IMR-90 (cell line): ENCODE results near the gene ROBO1. TPM values are rescaled to one million over a fixed set of nuclear protein-coding genes. Genes with fewer than 3 reads are reported as not detected.

Experiments used
- ATAC-seq: fragments of 200-7000 bp; cut with Tn5 transposase; 2 replicates; pipeline ENCODE4 v1.9.1; 2020; ENCODE audit warnings: low read depth, mild to moderate bottlenecking, moderate library complexity
- BruUV-seq: library from RNA; stranded (reverse); fragments of 400-500 nt; replicated peaks from 2 replicates; lab custom pipeline; 2021; lab: Mats Ljungman, UMichigan
- CTCF ChIA-PET: fragments of 300-600 bp; formaldehyde crosslinking; extraction: SDS; loops from one replicate; lab custom pipeline; 2021; ENCODE audit warnings: antibody characterized with exemption; lab: Yijun Ruan, JAX
- POLR2A ChIA-PET: fragments of 300-600 bp; sonication (Branson Sonifier 250); formaldehyde crosslinking; loops from one replicate; lab custom pipeline; 2022; ENCODE audit warnings: antibody characterized with exemption; ENCODE audit not compliant: unreplicated experiment; lab: Charles Lee
- DNase-seq: peaks from one replicate; pipeline ENCODE4 v3.0.0; 2013
- H2AFZ ChIP-seq: replicated peaks from 2 replicates; pipeline ENCODE3; 2013; ENCODE audit warnings: low read length, mild to moderate bottlenecking; ENCODE audit not compliant: poor library complexity
- H2AK5ac ChIP-seq: 2 replicates; pipeline ENCODE4 v1.6.1; 2013; ENCODE audit warnings: low read depth, low read length, inconsistent platforms
- H2AK9ac ChIP-seq: replicated peaks from 2 replicates; pipeline ENCODE3; 2013; ENCODE audit warnings: mild to moderate bottlenecking, low read depth, low read length, moderate library complexity; ENCODE audit not compliant: poor library complexity
- H2BK120ac ChIP-seq: 2 replicates; pipeline ENCODE4 v1.6.1; 2013; ENCODE audit warnings: low read depth, low read length, inconsistent platforms
- H2BK15ac ChIP-seq: 3 replicates; pipeline ENCODE4 v1.6.1; 2013; ENCODE audit warnings: low read depth, low read length, inconsistent platforms
- H2BK20ac ChIP-seq: 2 replicates; pipeline ENCODE4 v1.6.1; 2013; ENCODE audit warnings: low read depth, mild to moderate bottlenecking, inconsistent platforms, low read length, moderate library complexity
- H2BK5ac ChIP-seq: 2 replicates; pipeline ENCODE4 v1.6.1; 2013; ENCODE audit warnings: mild to moderate bottlenecking, low read depth, low read length, inconsistent platforms; ENCODE audit not compliant: poor library complexity, severe bottlenecking
- H3K14ac ChIP-seq: replicated peaks from 2 replicates; pipeline ENCODE4 v1.6.1; 2013; ENCODE audit warnings: low read depth, low read length, inconsistent platforms
- H3K18ac ChIP-seq: 2 replicates; pipeline ENCODE4 v1.6.1; 2013; ENCODE audit warnings: low read depth, low read length, control low read depth
- H3K23ac ChIP-seq: 2 replicates; pipeline ENCODE4 v1.6.1; 2013; ENCODE audit warnings: low read depth, low read length, inconsistent platforms
- H3K27ac ChIP-seq: 2 replicates; pipeline ENCODE4 v1.5.1; 2013; ENCODE audit warnings: mild to moderate bottlenecking, control low read depth, low read length; ENCODE audit not compliant: insufficient read depth
- H3K27me3 ChIP-seq: 2 replicates; pipeline ENCODE4 v1.6.1; 2013; ENCODE audit warnings: low read length; ENCODE audit not compliant: control insufficient read depth, insufficient read depth
- H3K36me3 ChIP-seq: 2 replicates; pipeline ENCODE4 v1.6.1; 2013; ENCODE audit warnings: low read length, mixed read lengths; ENCODE audit not compliant: control insufficient read depth, insufficient read depth
- H3K4ac ChIP-seq: 2 replicates; pipeline ENCODE4 v1.6.1; 2013; ENCODE audit warnings: low read depth, low read length, inconsistent platforms
- H3K4me1 ChIP-seq: 2 replicates; pipeline ENCODE4 v1.6.1; 2013; ENCODE audit warnings: low read length, mixed read lengths; ENCODE audit not compliant: control insufficient read depth, insufficient read depth
- H3K4me2 ChIP-seq: 2 replicates; pipeline ENCODE4 v1.6.1; 2013; ENCODE audit warnings: low read depth, mild to moderate bottlenecking, control low read depth, low read length, moderate library complexity
- H3K4me3 ChIP-seq: 2 replicates; pipeline ENCODE4 v1.5.1; 2013; ENCODE audit warnings: low read depth, mild to moderate bottlenecking, control low read depth, low read length, moderate library complexity; ENCODE audit not compliant: insufficient read depth
- H3K56ac ChIP-seq: 2 replicates; pipeline ENCODE4 v1.6.1; 2013; ENCODE audit warnings: low read length, inconsistent platforms; ENCODE audit not compliant: insufficient read depth; ENCODE audit errors: extremely low read depth
- H3K79me1 ChIP-seq, 2 experiments: 2 replicates each; pipeline ENCODE4 v1.6.1; 2013; ENCODE audit warnings: low read length in 2 of 2, inconsistent platforms in 1 of 2, low read depth in 1 of 2
- H3K9ac ChIP-seq: 2 replicates; pipeline ENCODE4 v1.6.1; 2013; ENCODE audit warnings: low read depth, low read length, control low read depth
- H3K9me1 ChIP-seq: 2 replicates; pipeline ENCODE4 v1.6.1; 2013; ENCODE audit warnings: low read length, inconsistent platforms; ENCODE audit not compliant: insufficient read depth
- H3K9me3 ChIP-seq: 2 replicates; pipeline ENCODE4 v1.6.1; 2013; ENCODE audit warnings: low read length; ENCODE audit not compliant: control insufficient read depth, insufficient read depth
- H4K20me1 ChIP-seq: 2 replicates; pipeline ENCODE4 v1.6.1; 2013; ENCODE audit warnings: low read length, inconsistent platforms; ENCODE audit not compliant: insufficient read depth
- H4K5ac ChIP-seq: 2 replicates; pipeline ENCODE4 v1.6.1; 2013; ENCODE audit warnings: mild to moderate bottlenecking, low read depth, low read length, control low read depth
- H4K8ac ChIP-seq, 2 experiments: 2 replicates each; pipeline ENCODE4 v1.6.1; 2013; ENCODE audit warnings: low read depth in 2 of 2, low read length in 2 of 2, control low read depth in 1 of 2, inconsistent platforms in 1 of 2
- H4K91ac ChIP-seq: 2 replicates; pipeline ENCODE4 v1.6.1; 2013; ENCODE audit warnings: low read depth, low read length, inconsistent platforms; ENCODE audit not compliant: insufficient read depth
- CHD1 ChIP-seq: IDR thresholded peaks from 2 replicates; pipeline ENCODE4 v1.6.1; 2012; ENCODE audit warnings: low read depth, low read length, improper control_type of control experiment
- CTCF ChIP-seq: conservative IDR thresholded peaks from 2 replicates; pipeline ENCODE4 v1.5.1; 2012; ENCODE audit warnings: mild to moderate bottlenecking, low read depth, low read length, improper control_type of control experiment
- FOS ChIP-seq: fragments of 150-350 bp; IDR thresholded peaks from 2 replicates; pipeline ENCODE4 v1.6.1; 2016; ENCODE audit warnings: low read depth, low read length
- WGBS, 2 experiments: methylation state at CpG; one replicate each; pipeline versions ENCODE4 v1.1.5 to v1.1.7; 2013; ENCODE audit warnings: missing lambda C conversion rate in 2 of 2; ENCODE audit not compliant: insufficient read length in 1 of 2; ENCODE audit errors: extremely low coverage in 2 of 2; 5-methylcytosine and 5-hydroxymethylcytosine counted together
- dilution Hi-C: fragments of 300-500 bp; cut with HindIII; formaldehyde crosslinking; loops from one replicate; pipeline ENCODE4 v1.14.3; 2018; ENCODE audit warnings: low sequenced_read_pairs; ENCODE audit not compliant: unreplicated experiment
- in situ Hi-C: fragments of 300-500 bp; cut with MboI; formaldehyde crosslinking; loops from 3 replicates; pipeline ENCODE4 v1.14.3; 2019; ENCODE audit warnings: low sequenced_read_pairs, inconsistent platforms, mixed read lengths
- intact Hi-C: fragments of 100-400 bp; cut with micrococcal nuclease; formaldehyde crosslinking; loops from 2 replicates; pipeline ENCODE4 v1.10.0; 2022
- polyA plus RNA-seq, 3 experiments: library from polyadenylated mRNA; depleted of rRNA; stranded (reverse); fragments of >200 nt; gene quantifications; 2 replicates each; pipeline ENCODE4 v1.2.3, GENCODE V29; 2012; ENCODE audit warnings: low replicate concordance in 1 of 3
- total RNA-seq: library from RNA; depleted of rRNA; stranded (reverse); fragments of >200 nt; gene quantifications from 2 replicates; pipeline ENCODE4 v1.2.3, GENCODE V29; 2012

The ROBO1 gene
- total and polyA plus RNA-seq, 2 of the 4 experiments (the other 2 are of a cell fraction): 24.1 to 53.9 TPM

- peaks cover 0 to under 1% of the 10 kb centered on the region in 2 experiments; a peak in 2 of 4 replicates for H3K79me1 ChIP-seq
- no peak overlapping the region for H2AK9ac ChIP-seq
- H2AFZ ChIP-seq: no peak overlapping the region
- H4K91ac ChIP-seq: no peak overlapping the region
- no peaks in the 10 kb centered on the region for H4K20me1 ChIP-seq
- no CpG with 5 or more reads among the region's 5 CpGs for WGBS, 2 experiments
- no TSS peak for BruUV-seq
- no peak overlapping the region for H3K27ac ChIP-seq
- ATAC-seq (no peak), DNase-seq (no peak)
- no peaks in the 10 kb centered on the region for H3K9me3 ChIP-seq
- H3K9me1 ChIP-seq: no peaks in the 10 kb centered on the region
- no peak overlapping the region for H2BK20ac ChIP-seq
- H4K5ac ChIP-seq: no peak overlapping the region
- no peak overlapping the region for H2BK15ac ChIP-seq
- H3K4ac ChIP-seq: no peak overlapping the region
- H3K18ac ChIP-seq: no peak overlapping the region
- no peak overlapping the region for H3K9ac ChIP-seq
- no peak overlapping the region for H3K4me2 ChIP-seq
- H3K4me1 ChIP-seq: peaks cover 2% of the 10 kb centered on the region
- no peak overlapping the region for H3K23ac ChIP-seq
- no peak overlapping the region for H3K56ac ChIP-seq
- no peak overlapping the region for H2AK5ac ChIP-seq
- no peak overlapping the region for H2BK5ac ChIP-seq
- H2BK120ac ChIP-seq: no peak overlapping the region
- no peaks in the 10 kb centered on the region for H3K27me3 ChIP-seq
- H4K8ac ChIP-seq: no peak overlapping the region
- dilution Hi-C loops (no loop called here), intact Hi-C loops (no loop called here), in situ Hi-C loops (no loop called here)
- H3K14ac ChIP-seq: no peak overlapping the region
- H3K4me3 ChIP-seq: no peak overlapping the region
- no peaks in the 10 kb centered on the region for H3K36me3 ChIP-seq
- CTCF ChIA-PET: no interaction called here
- POLR2A ChIA-PET: no interaction called here
- no peak for TF ChIP-seq FOS
- no peak for TF ChIP-seq CHD1
- no peak for TF ChIP-seq CTCF
Measured at GRCh38 chr3:78825118-78825857, 942.5 kb downstream of the ROBO1 start.
